Adipocyte (in vitro differentiated cells): Measurements from ENCODE around the gene PLA2G4D.

ENCODE experiments used
- DNase-seq: peaks from one replicate; pipeline ENCODE4 v3.0.0-alpha.2; 2015; ENCODE audit warnings: low read depth
- H3K27me3 ChIP-seq: replicated peaks from 2 replicates; pipeline ENCODE4 v1.7.0; 2013; ENCODE audit warnings: mild to moderate bottlenecking, low read length, moderate library complexity; ENCODE audit not compliant: control insufficient read depth, insufficient read depth
- H3K36me3 ChIP-seq: 2 replicates; pipeline ENCODE4 v1.7.0; 2013; ENCODE audit warnings: low read length, mild to moderate bottlenecking, moderate library complexity; ENCODE audit not compliant: control insufficient read depth, insufficient read depth, severe bottlenecking
- H3K4me1 ChIP-seq: 2 replicates; pipeline ENCODE4 v1.7.0; 2013; ENCODE audit warnings: mild to moderate bottlenecking, low read length, moderate library complexity; ENCODE audit not compliant: control insufficient read depth, insufficient read depth
- H3K4me3 ChIP-seq: 2 replicates; pipeline ENCODE4 v1.7.0; 2013; ENCODE audit warnings: mild to moderate bottlenecking, low read length, moderate library complexity
- H3K9ac ChIP-seq: 2 replicates; pipeline ENCODE4 v1.7.0; 2013; ENCODE audit warnings: mild to moderate bottlenecking, low read length, moderate library complexity
- H3K9me3 ChIP-seq: 2 replicates; pipeline ENCODE4 v1.7.0; 2013; ENCODE audit warnings: mild to moderate bottlenecking, low read length, moderate library complexity; ENCODE audit not compliant: control insufficient read depth

PLA2G4D gene

GRCh38 chr15:42024303-42024702 is 70.1 kb downstream of the PLA2G4D start:
- Histone ChIP-seq H3K36me3 (no peaks in the 10 kb centered on the region), H3K9me3 (peaks cover 16% of the 10 kb centered on the region), H3K27me3 (peaks cover 39% of the 10 kb centered on the region), H3K4me3 (no peak overlapping the region), H3K4me1 (no peaks in the 10 kb centered on the region), H3K9ac (no peak overlapping the region)
- no peak for DNase-seq

- peaks cover 51% of the 10 kb centered on the region for H3K27me3 ChIP-seq
- H3K9ac ChIP-seq, result no peak overlapping the region
Observed at GRCh38 chr15:42021593-42021992, 72.8 kb downstream of the PLA2G4D start.

DNA sequence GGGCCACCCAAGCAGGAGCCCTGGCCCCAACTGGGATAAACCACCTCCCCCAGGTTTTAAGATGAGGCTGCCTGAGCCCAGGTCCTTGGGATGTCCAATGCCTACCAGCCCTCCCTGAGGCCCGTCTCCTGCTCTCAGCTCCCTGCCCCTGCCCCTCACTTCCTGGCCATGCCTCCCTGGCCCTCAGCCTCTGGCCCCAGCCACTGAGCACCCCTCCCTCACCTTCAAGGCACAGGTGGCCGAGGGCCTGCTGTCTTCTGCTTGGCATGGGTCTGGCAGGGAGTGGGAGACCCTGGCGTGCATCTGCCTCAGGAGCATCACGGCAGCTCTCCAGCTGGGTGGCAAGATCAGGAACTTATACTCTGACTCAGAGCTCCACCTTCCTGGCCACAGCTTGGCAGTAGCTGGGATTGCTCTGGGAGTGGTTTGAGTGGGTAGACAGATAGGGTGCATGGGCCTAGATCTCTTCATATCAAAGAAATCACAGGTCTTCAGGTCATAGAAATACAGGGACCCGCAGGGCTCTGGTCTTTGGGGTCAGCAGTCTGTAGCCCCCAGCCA is 73.6 kb downstream of the PLA2G4D start, which contains the start of gene PLA2G4E:
Gene PLA2G4E, minus strand, starts transcription at position 330 of the 561 bp plus-strand sequence. Its CDS starts 12 bp downstream, at position 318.
- no peaks in the 10 kb centered on the region for H3K36me3 ChIP-seq
- H3K4me1 ChIP-seq, result no peaks in the 10 kb centered on the region
- H3K27me3 ChIP-seq, result peaks cover 50% of the 10 kb centered on the region
- no peak within 1 kb of the TSS for H3K4me3 ChIP-seq
- H3K9me3 ChIP-seq, result peaks cover 16% of the 10 kb centered on the region
- no peak for DNase-seq
- H3K9ac ChIP-seq, result no peak within 1 kb of the TSS

More at GRCh38 chr15:42021593-42021992, 72.8 kb downstream of the PLA2G4D start:
- no peak overlapping the region for H3K4me3 ChIP-seq
- peaks cover 16% of the 10 kb centered on the region for H3K9me3 ChIP-seq
- DNase-seq, result no peak
- no peaks in the 10 kb centered on the region for H3K36me3 ChIP-seq
- no peaks in the 10 kb centered on the region for H3K4me1 ChIP-seq

DNA sequence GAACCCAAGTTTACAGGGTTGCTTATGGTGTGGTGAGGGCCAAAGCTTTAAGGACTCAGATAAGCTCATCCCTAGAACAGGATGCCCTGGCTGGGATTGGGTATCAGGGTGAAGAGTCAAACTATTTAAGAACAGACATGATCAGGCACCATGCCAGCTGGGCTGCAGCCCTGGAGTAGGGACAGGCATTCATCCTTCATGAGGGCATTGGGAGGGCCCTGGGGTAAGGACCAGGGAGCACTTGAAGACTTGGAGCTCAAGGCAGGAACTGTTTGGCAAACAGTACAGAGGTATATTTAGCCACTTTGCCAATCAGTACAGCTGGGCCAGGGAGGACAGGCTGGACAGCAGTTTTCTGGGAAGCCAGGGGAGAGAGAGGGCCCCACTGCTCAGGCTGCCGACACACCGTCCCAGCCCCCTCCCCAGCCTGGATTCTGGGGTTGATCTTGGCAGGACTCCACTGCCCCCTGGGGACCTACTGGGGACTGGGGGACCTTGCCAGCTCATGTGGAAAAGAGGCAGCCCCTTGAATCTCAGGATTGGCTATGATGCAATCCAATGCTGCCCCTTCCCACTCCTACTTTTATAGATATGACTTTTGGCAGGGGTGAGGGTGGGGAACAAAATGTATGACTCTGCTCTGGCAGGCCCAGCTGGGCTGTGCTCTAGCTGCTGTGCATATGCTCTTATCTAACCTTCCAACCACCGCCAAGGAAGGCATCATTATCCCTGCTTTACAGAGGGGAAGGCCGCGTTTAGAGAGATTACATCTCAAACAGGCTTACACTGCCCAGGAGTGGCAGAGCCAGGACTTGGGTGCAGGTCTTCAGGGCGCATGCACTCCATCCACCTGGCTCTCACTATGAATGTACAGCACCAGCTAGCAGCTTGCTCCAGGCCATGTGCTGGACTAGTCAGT is 75.8 kb downstream of the PLA2G4D start:
- H3K36me3 ChIP-seq, result no peaks in the 10 kb centered on the region
- no peaks in the 10 kb centered on the region for H3K4me1 ChIP-seq
- H3K4me3 ChIP-seq, result no peak overlapping the region
- H3K9ac ChIP-seq, result no peak overlapping the region
- peaks cover 67% of the 10 kb centered on the region for H3K27me3 ChIP-seq
- H3K9me3 ChIP-seq, result peaks cover 16% of the 10 kb centered on the region
- DNase-seq, result no peak
